Tibial nerve (tissue), 4 donors: Measurements from ENCODE around the gene DLGAP1. TPM values are rescaled to one million over a fixed set of nuclear protein-coding genes. Genes with fewer than 3 reads are reported as not detected.
A peak's percentile ranks its signal among the peaks of the same experiment; 100 is the strongest.

Experiments used
- DNase-seq, 2 donors: peaks; one replicate each; pipeline ENCODE4 v3.0.0-alpha.2; 2019; ENCODE audit warnings: low spot score in 2 of 2
- H3K27ac ChIP-seq, 4 donors: fragments of 200-600 bp; sonication (generic) in 3 of 4; one replicate each; pipeline ENCODE4 v1.5.1; 2017 to 2019; ENCODE audit warnings: mild to moderate bottlenecking in 1 of 4
- H3K27me3 ChIP-seq, 2 donors: fragments of 200-600 bp; sonication (generic) in 1 of 2; one replicate each; pipeline versions ENCODE4 v1.5.1 to v1.6.0; 2017 to 2019
- H3K36me3 ChIP-seq, 3 donors: fragments of 200-600 bp; sonication (generic); one replicate each; pipeline ENCODE4 v1.5.1; 2018 to 2019
- H3K4me1 ChIP-seq, 4 donors: fragments of 200-600 bp; sonication (generic) in 3 of 4; one replicate each; pipeline ENCODE4 v1.5.1; 2017 to 2019
- H3K4me3 ChIP-seq, 4 donors: fragments of 200-600 bp; sonication (generic) in 3 of 4; one replicate each; pipeline ENCODE4 v1.5.1; 2017 to 2019; ENCODE audit warnings: mild to moderate bottlenecking in 1 of 4, moderate library complexity in 1 of 4
- H3K9me3 ChIP-seq, 4 donors: fragments of 200-600 bp; sonication (generic) in 3 of 4; one replicate each; pipeline ENCODE4 v1.5.1; 2017 to 2019
- CTCF ChIP-seq, 5 experiments: fragments of 200-600 bp in 3 of 5; fragments of 450-650 bp in 2 of 5; sonication (generic) in 3 of 5; IDR thresholded peaks; one replicate each; pipeline ENCODE4 v1.5.1; 2016 to 2019; ENCODE audit warnings: antibody characterized with exemption in 5 of 5, mild to moderate bottlenecking in 3 of 5, moderate library complexity in 2 of 5
- EP300 ChIP-seq, 2 donors: sonication (generic); formaldehyde crosslinking; IDR thresholded peaks; one replicate each; pipeline ENCODE4 v1.6.1; 2017; ENCODE audit warnings: antibody characterized with exemption in 2 of 2, mild to moderate bottlenecking in 1 of 2
- POLR2A ChIP-seq, 2 donors: fragments of 450-650 bp; IDR thresholded peaks; one replicate each; pipeline ENCODE4 v1.6.1; 2017; ENCODE audit warnings: antibody characterized with exemption in 2 of 2, mild to moderate bottlenecking in 2 of 2, moderate library complexity in 2 of 2
- WGBS, 2 donors: methylation state at CpG; one replicate each; pipeline ENCODE4 v1.1.5; 2018; 5-methylcytosine and 5-hydroxymethylcytosine counted together
- total RNA-seq, 4 donors: library from RNA; depleted of rRNA; stranded (reverse); fragments of >200 nt; gene quantifications; one replicate each; pipeline ENCODE4 v1.1.0, GENCODE V29; 2016

DLGAP1 gene
- total RNA-seq, 4 donors from 2014 or later = 1.5 to 18.3 (median 2.5) TPM

- Histone ChIP-seq H3K27ac (peak within 1 kb of the TSS; percentile 97 to 99 (median 98)), H3K4me1 (peaks cover 0 to 27% (median 15%) of the 10 kb centered on the region in 4 donors), H3K4me3 (peak within 1 kb of the TSS; percentile 64 to 92 (median 80)), H3K9me3 (no peaks in the 10 kb centered on the region), H3K27me3 (no peaks in the 10 kb centered on the region), H3K36me3 (no peaks in the 10 kb centered on the region)
- peak; percentile 10 to 82 for TF ChIP-seq EP300 (IDR thresholded peaks at IDR 0.05)
- peak; percentile 64 to 70 for TF ChIP-seq POLR2A (IDR thresholded peaks at IDR 0.05)
- peak in 1 of 5 experiments; percentile 22 for TF ChIP-seq CTCF (IDR thresholded peaks at IDR 0.05)
- DNase-seq = peak; percentile 66 to 82
- 0 to 1% methylated on average over 50 to 55 of the region's 71 CpGs for WGBS, 2 donors
Observed at GRCh38 chr18:3450012-3450798, 1004.9 kb downstream of the DLGAP1 start, which contains the start of gene TGIF1. Gene TGIF1, plus strand, starts transcription at chr18:3450172. Its CDS starts 318 bp downstream, at chr18:3450490.

GRCh38 chr18:3449512-3450011 is 1005.5 kb downstream of the DLGAP1 start:
- WGBS, 2 donors = 0 to 1% methylated on average over 25 to 36 of the region's 47 CpGs
- TF ChIP-seq CTCF (IDR thresholded peaks at IDR 0.05) (no peak), EP300 (IDR thresholded peaks at IDR 0.05) (peak in 1 of 2 donors; percentile 3)

GRCh38 chr18:3448838-3449511 is 1006.1 kb downstream of the DLGAP1 start:
- peak; percentile 83 to 90 for DNase-seq
- Histone ChIP-seq H3K27me3 (no peaks in the 10 kb centered on the region), H3K36me3 (no peaks in the 10 kb centered on the region), H3K27ac (peak overlapping the region; percentile 97 to 99 (median 98)), H3K4me3 (peak overlapping the region; percentile 64 to 92 (median 80)), H3K4me1 (peaks cover 0 to 22% (median 11%) of the 10 kb centered on the region in 4 donors), H3K9me3 (no peaks in the 10 kb centered on the region)
- 0% methylated on average over 20 to 35 of the region's 38 CpGs for WGBS, 2 donors
- TF ChIP-seq POLR2A (IDR thresholded peaks at IDR 0.05) (peak; percentile 83 to 89), CTCF (IDR thresholded peaks at IDR 0.05) (no peak), EP300 (IDR thresholded peaks at IDR 0.05) (peak; percentile 20 to 96)

More at GRCh38 chr18:3449512-3450011, 1005.5 kb downstream of the DLGAP1 start:
- H3K27ac ChIP-seq = peak overlapping the region; percentile 97 to 99 (median 98)
- H3K4me1 ChIP-seq = peaks cover 0 to 22% (median 11%) of the 10 kb centered on the region in 4 donors
- H3K9me3 ChIP-seq = no peaks in the 10 kb centered on the region
- DNase-seq = no peak
- no peaks in the 10 kb centered on the region for H3K27me3 ChIP-seq
- no peaks in the 10 kb centered on the region for H3K36me3 ChIP-seq
- peak overlapping the region; percentile 64 to 92 (median 80) for H3K4me3 ChIP-seq

- no peaks in the 10 kb centered on the region for H3K9me3 ChIP-seq
- no peaks in the 10 kb centered on the region for H3K36me3 ChIP-seq
- no peaks in the 10 kb centered on the region for H3K27me3 ChIP-seq
- H3K27ac ChIP-seq = peak overlapping the region; percentile 97 to 99 (median 98)
- peak; percentile 84 to 90 for DNase-seq
- WGBS, 2 donors = 0% methylated on average over 55 to 59 of the region's 63 CpGs
- TF ChIP-seq CTCF (IDR thresholded peaks at IDR 0.05) (peak in 2 of 5 experiments; percentile 35 to 43), EP300 (IDR thresholded peaks at IDR 0.05) (peak; percentile 59 to 99), POLR2A (IDR thresholded peaks at IDR 0.05) (peak; percentile 89 to 91)
- peak overlapping the region; percentile 64 to 92 (median 80) for H3K4me3 ChIP-seq
- H3K4me1 ChIP-seq = peaks cover 0 to 19% (median 8%) of the 10 kb centered on the region in 4 donors
Observed at GRCh38 chr18:3447895-3448837, 1006.9 kb downstream of the DLGAP1 start.
